GM12864 (cell line): Measurements from ENCODE around the gene AVL9.
"Not testable (repeated sequence)": the region's sequence is repeated elsewhere in the genome, so short reads cannot be mapped to it uniquely, and the experiment has no call there.

Experiments
- DNase-seq: peaks from one replicate; pipeline ENCODE4 v3.0.0-alpha.2; 2011; ENCODE audit warnings: low read depth
- H3K4me3 ChIP-seq: 2 replicates; pipeline ENCODE4 v1.5.1; 2011; ENCODE audit warnings: mild to moderate bottlenecking, low read depth, low read length, control low read depth
- CTCF ChIP-seq: IDR thresholded peaks from 2 replicates; pipeline ENCODE4 v1.5.1; 2011; ENCODE audit warnings: low read depth, mild to moderate bottlenecking, moderate library complexity, low read length, control low read depth, inconsistent platforms; ENCODE audit errors: missing control alignments

AVL9 gene

GRCh38 chr7:32490127-32490796 is 5.0 kb upstream of the AVL9 start, which contains the start of gene LSM5:
LSM5 (minus strand) TSS chr7:32490380; CDS start chr7:32490365, 15 bp downstream.
- no peak for TF ChIP-seq CTCF
- H3K4me3 ChIP-seq: peak within 1 kb of the TSS; percentile 91
- DNase-seq: peak; percentile 85

- peak overlapping the region; percentile 81 for H3K4me3 ChIP-seq
- no peak for TF ChIP-seq CTCF
- DNase-seq: no peak
These were observed 367 bp upstream of the AVL9 start for GRCh38 chr7:32494946-32495297.

DNA sequence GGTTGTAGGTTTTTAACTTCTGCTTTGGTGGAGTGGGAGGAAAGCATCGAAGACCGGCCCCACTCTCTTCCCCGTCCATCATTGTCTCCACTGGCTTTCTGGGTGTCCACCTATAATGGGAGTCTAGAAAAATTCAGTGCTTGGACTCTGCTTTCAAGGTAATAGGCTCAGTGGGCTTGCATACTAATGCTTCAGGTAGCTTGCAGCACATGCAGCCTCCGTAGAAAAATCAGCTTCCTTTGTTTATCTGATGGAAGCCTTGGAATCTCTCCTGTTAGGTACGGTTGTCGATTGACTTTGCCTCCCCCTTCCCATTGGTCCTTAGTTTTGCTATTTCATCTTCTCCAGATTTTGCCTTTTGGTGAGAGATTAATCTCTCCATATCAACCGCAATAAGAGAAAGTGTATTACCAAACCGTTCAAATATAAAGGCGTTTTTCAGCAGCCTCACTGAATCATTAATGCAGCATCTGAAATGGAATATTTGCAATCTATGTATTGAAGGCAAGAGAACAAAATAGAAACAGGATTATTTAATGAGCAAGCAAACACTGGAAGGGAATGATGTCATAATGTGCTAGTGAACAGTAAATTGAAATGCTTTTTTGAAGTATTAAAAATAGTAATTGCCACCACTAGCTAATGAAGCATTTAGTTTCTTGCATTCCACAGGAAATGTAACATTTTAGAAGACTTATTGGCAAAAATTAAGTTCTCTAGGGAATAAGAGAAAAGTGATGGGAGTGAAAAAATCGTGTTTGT is 944 bp downstream of the AVL9 start:
- peak overlapping the region; percentile 77 for H3K4me3 ChIP-seq
- no peak for TF ChIP-seq CTCF
- no peak for DNase-seq

- H3K4me3 ChIP-seq, DNase-seq: not testable (repeated sequence)
These were observed 4.5 kb downstream of the AVL9 start for GRCh38 chr7:32499755-32500154.

DNA sequence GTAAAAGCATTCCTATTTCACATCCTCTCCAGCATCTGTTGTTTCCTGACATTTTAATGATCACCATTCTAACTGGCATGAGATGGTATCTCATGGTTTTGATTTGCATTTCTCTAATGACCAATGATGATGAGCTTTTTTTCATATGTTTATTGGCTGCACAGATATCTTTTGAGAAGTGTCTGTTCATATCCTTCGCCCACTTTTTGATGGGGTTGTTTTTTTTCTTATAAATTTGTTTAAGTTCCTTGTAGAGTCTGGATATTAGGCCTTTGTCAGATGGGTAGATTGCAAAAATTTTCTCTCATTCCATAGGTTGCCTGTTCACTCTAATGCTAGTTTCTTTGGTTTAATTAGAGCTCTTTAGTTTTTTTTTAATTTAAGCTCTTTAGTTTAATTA is 4.9 kb downstream of the AVL9 start:
- not testable (repeated sequence) for H3K4me3 ChIP-seq, DNase-seq

DNA sequence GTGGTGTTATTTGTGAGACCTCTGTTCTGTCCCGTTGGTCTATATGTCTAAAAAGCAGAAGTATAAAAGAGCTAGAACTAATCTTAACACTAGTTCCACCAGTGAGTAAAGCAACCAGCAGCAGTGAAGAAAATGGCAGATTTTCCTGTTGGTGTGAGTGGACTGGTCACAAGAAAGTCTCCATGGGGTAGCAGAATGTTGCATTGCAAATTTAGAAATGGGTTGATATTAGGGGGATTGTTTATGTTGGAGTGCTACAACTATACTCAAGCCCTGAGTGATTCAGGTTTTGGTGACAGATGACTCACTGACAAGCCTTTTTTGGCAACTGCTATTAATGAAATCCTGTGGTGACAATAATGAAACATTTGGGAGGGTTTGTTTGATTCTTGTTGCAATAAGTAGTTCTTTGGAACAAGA is 5.6 kb downstream of the AVL9 start:
- H3K4me3 ChIP-seq: no peak overlapping the region
- no peak for TF ChIP-seq CTCF
- no peak for DNase-seq

GRCh38 chr7:32501522-32501921 is 6.2 kb downstream of the AVL9 start:
- TF ChIP-seq CTCF: no peak
- no peak overlapping the region for H3K4me3 ChIP-seq
- no peak for DNase-seq

DNA sequence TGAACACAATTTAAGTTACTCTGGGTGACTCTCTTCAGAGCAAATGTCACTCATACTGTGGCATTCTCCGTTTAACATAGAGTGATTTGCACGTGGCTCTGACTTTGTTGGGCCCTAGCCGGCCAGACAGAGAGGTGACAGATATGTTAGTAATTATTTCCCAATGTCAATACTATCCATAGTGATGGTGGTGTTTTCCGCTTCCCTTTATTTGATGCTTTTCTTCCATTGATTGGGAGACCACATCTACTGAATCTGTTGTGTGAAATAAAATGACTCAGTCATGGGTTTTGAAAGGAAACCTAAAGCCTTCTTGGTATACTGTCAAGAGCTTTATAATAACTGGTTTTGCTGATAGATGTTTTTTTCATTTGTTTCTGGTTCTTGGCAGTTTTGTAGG is 7.4 kb downstream of the AVL9 start:
- no peak for DNase-seq
- no peak for TF ChIP-seq CTCF
- no peak overlapping the region for H3K4me3 ChIP-seq
